ENCODE measurements around the gene POMP. TPM values are rescaled to one million over a fixed set of nuclear protein-coding genes. Genes with fewer than 3 reads are reported as not detected.

POMP gene
- polyA plus RNA-seq, 1 of the 3 experiments (the other 2 are of a cell fraction), result 37.1 TPM

DNA sequence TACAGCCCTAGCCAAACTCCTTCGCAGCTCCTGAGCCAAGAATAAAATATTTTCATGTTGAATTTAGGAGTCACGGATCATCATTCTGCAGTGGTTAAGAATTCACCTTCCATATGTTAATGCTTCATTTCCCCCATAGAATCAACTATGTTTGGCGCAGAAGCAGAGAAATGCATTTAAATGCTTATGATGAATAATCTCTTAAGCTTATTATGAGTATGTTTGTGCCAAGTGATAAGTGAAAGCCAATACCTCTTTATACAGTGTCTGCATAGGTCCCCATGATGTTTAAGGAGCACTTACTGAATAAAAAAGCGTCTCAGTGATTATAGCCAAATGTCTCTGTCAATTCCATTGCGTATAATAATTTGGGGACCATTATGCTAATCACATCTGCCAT lies 32.7 kb upstream of the POMP start (continued):
- TF ChIP-seq, protein P1, sequence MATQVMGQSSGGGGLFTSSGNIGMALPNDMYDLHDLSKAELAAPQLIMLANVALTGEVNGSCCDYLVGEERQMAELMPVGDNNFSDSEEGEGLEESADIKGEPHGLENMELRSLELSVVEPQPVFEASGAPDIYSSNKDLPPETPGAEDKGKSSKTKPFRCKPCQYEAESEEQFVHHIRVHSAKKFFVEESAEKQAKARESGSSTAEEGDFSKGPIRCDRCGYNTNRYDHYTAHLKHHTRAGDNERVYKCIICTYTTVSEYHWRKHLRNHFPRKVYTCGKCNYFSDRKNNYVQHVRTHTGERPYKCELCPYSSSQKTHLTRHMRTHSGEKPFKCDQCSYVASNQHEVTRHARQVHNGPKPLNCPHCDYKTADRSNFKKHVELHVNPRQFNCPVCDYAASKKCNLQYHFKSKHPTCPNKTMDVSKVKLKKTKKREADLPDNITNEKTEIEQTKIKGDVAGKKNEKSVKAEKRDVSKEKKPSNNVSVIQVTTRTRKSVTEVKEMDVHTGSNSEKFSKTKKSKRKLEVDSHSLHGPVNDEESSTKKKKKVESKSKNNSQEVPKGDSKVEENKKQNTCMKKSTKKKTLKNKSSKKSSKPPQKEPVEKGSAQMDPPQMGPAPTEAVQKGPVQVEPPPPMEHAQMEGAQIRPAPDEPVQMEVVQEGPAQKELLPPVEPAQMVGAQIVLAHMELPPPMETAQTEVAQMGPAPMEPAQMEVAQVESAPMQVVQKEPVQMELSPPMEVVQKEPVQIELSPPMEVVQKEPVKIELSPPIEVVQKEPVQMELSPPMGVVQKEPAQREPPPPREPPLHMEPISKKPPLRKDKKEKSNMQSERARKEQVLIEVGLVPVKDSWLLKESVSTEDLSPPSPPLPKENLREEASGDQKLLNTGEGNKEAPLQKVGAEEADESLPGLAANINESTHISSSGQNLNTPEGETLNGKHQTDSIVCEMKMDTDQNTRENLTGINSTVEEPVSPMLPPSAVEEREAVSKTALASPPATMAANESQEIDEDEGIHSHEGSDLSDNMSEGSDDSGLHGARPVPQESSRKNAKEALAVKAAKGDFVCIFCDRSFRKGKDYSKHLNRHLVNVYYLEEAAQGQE (IDR thresholded peaks at IDR 0.05; ENCODE audit: low read depth, low read length), result no peak
- TF ChIP-seq GATA2 (CRISPR knock-in tag; IDR thresholded peaks at IDR 0.05) (no peak), RCOR1 (IDR thresholded peaks at IDR 0.05; ENCODE audit: low read length) (no peak)

DNA sequence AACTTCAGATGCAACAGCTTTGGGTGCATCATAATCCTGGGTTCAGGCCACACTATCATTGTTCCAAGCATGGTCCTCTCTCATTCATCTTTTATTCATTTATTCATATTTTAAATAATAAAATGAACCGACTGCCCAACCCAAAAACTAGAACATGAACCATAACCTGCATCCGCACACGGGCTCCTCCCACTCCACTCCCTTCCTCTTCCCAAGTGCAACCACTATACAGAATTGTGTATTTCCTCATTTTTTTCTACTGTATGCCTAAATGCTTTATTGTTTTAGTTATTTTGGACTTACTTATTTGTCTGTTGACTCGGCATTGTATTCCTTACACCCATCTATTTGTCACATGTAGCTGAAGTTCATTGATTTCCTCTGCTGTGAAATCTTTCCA lies 30.7 kb upstream of the POMP start:
- 31% methylated on average over 4 of the region's 4 CpGs for WGBS (ENCODE audit: low lambda C conversion rate)
- no peaks in the 10 kb centered on the region for H3F3A ChIP-seq (replicated peaks; ENCODE audit: insufficient read depth)
- DNase-seq, result no peak
- POLR2A ChIA-PET, result no interaction called here
- H3K79me2 ChIP-seq (ENCODE audit: insufficient read depth), result no peaks in the 10 kb centered on the region
- no peak overlapping the region for H2AFZ ChIP-seq (ENCODE audit: low read depth)
- no peak overlapping the region for H3K9ac ChIP-seq
- no peaks in the 10 kb centered on the region; a peak in 1 of 4 replicates for H3K4me1 ChIP-seq (ENCODE audit: control insufficient read depth in 1 of 2, insufficient read depth in 2 of 2, low read depth in 1 of 2, low read length in 1 of 2)
- no peaks in the 10 kb centered on the region for H4K20me1 ChIP-seq (ENCODE audit: insufficient read depth)
- no peaks in the 10 kb centered on the region for H3K36me3 ChIP-seq (replicated peaks in 1 of 2; ENCODE audit: control insufficient read depth in 1 of 2, insufficient read depth in 2 of 2, low read length in 1 of 2)
- CTCF ChIA-PET, result no interaction called here
- H3K27me3 ChIP-seq (ENCODE audit: insufficient read depth), result peaks cover 4% of the 10 kb centered on the region; the same call in 1 of the 2 replicates
- no peak overlapping the region for H3K4me3 ChIP-seq (ENCODE audit: low read depth in 2 of 2, low read length in 1 of 2)
- H3K9me3 ChIP-seq, result no peaks in the 10 kb centered on the region
- TF ChIP-seq, protein P1 (IDR thresholded peaks at IDR 0.05; ENCODE audit: low read depth, low read length), result no peak
- no peak for TF ChIP-seq CHD2 (IDR thresholded peaks at IDR 0.05; ENCODE audit: low read length, partially characterized antibody)
- no peak for TF ChIP-seq FOSL2 (IDR thresholded peaks at IDR 0.05; ENCODE audit: borderline replicate concordance, low read depth)
- TF ChIP-seq NFIC (IDR thresholded peaks at IDR 0.05; ENCODE audit: borderline replicate concordance), result no peak
- no peak overlapping the region for H3K27ac ChIP-seq (ENCODE audit: low read depth in 2 of 2, low read length in 1 of 2)
- no peak overlapping the region for H3K4me2 ChIP-seq
- no peaks in the 10 kb centered on the region for H3K9me2 ChIP-seq

GRCh38 chr13:28630869-28631268 lies 28.1 kb upstream of the POMP start:
- no peak for DNase-seq
- H3K79me2 ChIP-seq (ENCODE audit: insufficient read depth), result no peaks in the 10 kb centered on the region
- no peak overlapping the region for H3K9ac ChIP-seq
- H3K9me3 ChIP-seq, result no peaks in the 10 kb centered on the region
- no peaks in the 10 kb centered on the region for H3K36me3 ChIP-seq (replicated peaks in 1 of 2; ENCODE audit: control insufficient read depth in 1 of 2, insufficient read depth in 2 of 2, low read length in 1 of 2)
- no peak overlapping the region for H2AFZ ChIP-seq (ENCODE audit: low read depth)
- no peak for TF ChIP-seq GATA2 (CRISPR knock-in tag; IDR thresholded peaks at IDR 0.05)
- no peak for TF ChIP-seq MEF2A (IDR thresholded peaks at IDR 0.05; ENCODE audit: borderline replicate concordance, low read depth)
- no peak for TF ChIP-seq RAD21 (IDR thresholded peaks at IDR 0.05; ENCODE audit: low read length)
- TF ChIP-seq RCOR1 (IDR thresholded peaks at IDR 0.05; ENCODE audit: low read length), result no peak
- H3K27me3 ChIP-seq (ENCODE audit: insufficient read depth), result peaks cover 4% of the 10 kb centered on the region; the same call in 1 of the 2 replicates
- H3K27ac ChIP-seq (ENCODE audit: low read depth in 2 of 2, low read length in 1 of 2), result no peak overlapping the region
- no peak overlapping the region for H3K4me2 ChIP-seq
- ChIA-PET CTCF (interaction anchor here (0.6 to 1.3 kb wide), 2 partner anchors 234 to 306 kb away, joined by 3 to 5 read pairs; no protein-coding TSS in a partner anchor), POLR2A (no interaction called here)
- H4K20me1 ChIP-seq (ENCODE audit: insufficient read depth), result no peaks in the 10 kb centered on the region
- peaks cover 0 to 1% of the 10 kb centered on the region in 2 experiments; a peak in 2 of 4 replicates for H3K4me1 ChIP-seq (ENCODE audit: control insufficient read depth in 1 of 2, insufficient read depth in 2 of 2, low read depth in 1 of 2, low read length in 1 of 2)
- 30% methylated on average over 4 of the region's 4 CpGs for WGBS (ENCODE audit: low lambda C conversion rate)
- no peaks in the 10 kb centered on the region for H3F3A ChIP-seq (replicated peaks; ENCODE audit: insufficient read depth)
- H3K4me3 ChIP-seq (ENCODE audit: low read depth in 2 of 2, low read length in 1 of 2), result no peak overlapping the region
- no peaks in the 10 kb centered on the region for H3K9me2 ChIP-seq

Data from SK-N-SH (cell line).